OCI-LY3 (cell line): ENCODE data around the gene TP63.

Experiments
- H2AFZ ChIP-seq: fragments of 200-600, 300-600 bp; shearing (Covaris generic); 2 replicates; pipeline ENCODE4 v1.6.0; 2014; ENCODE audit warnings: antibody characterized with exemption, low read depth, low read length
- H3K27ac ChIP-seq: fragments of 200-600, 300-600 bp; sonication (generic); 2 replicates; pipeline ENCODE4 v1.5.1; 2014; ENCODE audit warnings: mild to moderate bottlenecking, low read length, moderate library complexity, mixed read lengths
- H3K27me3 ChIP-seq: fragments of 200-600, 300-600 bp; sonication (generic); 2 replicates; pipeline ENCODE4 v1.6.1; 2014; ENCODE audit warnings: low read depth, low read length, mixed read lengths
- H3K36me3 ChIP-seq: fragments of 200-600, 300-600 bp; sonication (generic); replicated peaks from 2 replicates; pipeline ENCODE3; 2014; ENCODE audit warnings: low read depth, low read length, mixed read lengths
- H3K4me1 ChIP-seq: fragments of 300-600, 200-600 bp; sonication (generic); 2 replicates; pipeline ENCODE4 v1.6.1; 2014; ENCODE audit warnings: low read length, mixed read lengths
- H3K4me2 ChIP-seq: fragments of 200-600, 300-600 bp; sonication (generic); 2 replicates; pipeline ENCODE4 v1.6.1; 2014; ENCODE audit warnings: low read length, mixed read lengths
- H3K4me3 ChIP-seq: fragments of 300-600, 200-600 bp; sonication (generic); 2 replicates; pipeline ENCODE4 v1.5.1; 2014; ENCODE audit warnings: antibody characterized with exemption, mild to moderate bottlenecking, low read length, moderate library complexity
- H3K79me2 ChIP-seq: fragments of 300-600, 200-600 bp; shearing (Covaris generic); 2 replicates; pipeline ENCODE4 v1.6.1; 2014; ENCODE audit warnings: mild to moderate bottlenecking, low read length, mixed read lengths
- H3K9ac ChIP-seq: fragments of 300-600, 200-600 bp; shearing (Covaris generic); 2 replicates; pipeline ENCODE4 v1.6.0; 2014; ENCODE audit warnings: mild to moderate bottlenecking, low read length, moderate library complexity
- H3K9me3 ChIP-seq: fragments of 200-600, 300-600 bp; shearing (Covaris generic); 2 replicates; pipeline ENCODE4 v1.6.1; 2014; ENCODE audit warnings: low read length, mixed read lengths; ENCODE audit not compliant: insufficient read depth
- H4K20me1 ChIP-seq: fragments of 200-600, 300-600 bp; sonication (generic); 2 replicates; pipeline ENCODE4 v1.6.1; 2016; ENCODE audit warnings: low read length, mixed read lengths; ENCODE audit not compliant: insufficient read depth
- EZH2phosphoT487 ChIP-seq: fragments of 200-600 bp; shearing (Covaris generic); IDR thresholded peaks from 2 replicates; pipeline ENCODE4 v1.6.1; 2018; ENCODE audit warnings: antibody characterized with exemption, mixed run types, low read depth
- TF ChIP-seq, protein P1 (sequence below): fragments of 200-600, 300-600 bp; sonication (generic); IDR thresholded peaks from 2 replicates; pipeline ENCODE4 v1.5.1; 2014; ENCODE audit warnings: antibody characterized with exemption, low read length, low read depth

The TP63 gene

GRCh38 chr3:189803254-189803653 is 172.1 kb downstream of the TP63 start:
- Histone ChIP-seq H3K36me3 (peaks cover 1% of the 10 kb centered on the region), H4K20me1 (no peaks in the 10 kb centered on the region), H3K4me1 (peaks cover 15% of the 10 kb centered on the region), H3K9ac (no peak overlapping the region), H3K27me3 (no peaks in the 10 kb centered on the region), H3K27ac (no peak overlapping the region), H3K9me3 (no peaks in the 10 kb centered on the region), H3K4me3 (no peak overlapping the region), H3K79me2 (no peaks in the 10 kb centered on the region), H3K4me2 (no peak overlapping the region), H2AFZ (no peak overlapping the region)
- TF ChIP-seq, protein P1, sequence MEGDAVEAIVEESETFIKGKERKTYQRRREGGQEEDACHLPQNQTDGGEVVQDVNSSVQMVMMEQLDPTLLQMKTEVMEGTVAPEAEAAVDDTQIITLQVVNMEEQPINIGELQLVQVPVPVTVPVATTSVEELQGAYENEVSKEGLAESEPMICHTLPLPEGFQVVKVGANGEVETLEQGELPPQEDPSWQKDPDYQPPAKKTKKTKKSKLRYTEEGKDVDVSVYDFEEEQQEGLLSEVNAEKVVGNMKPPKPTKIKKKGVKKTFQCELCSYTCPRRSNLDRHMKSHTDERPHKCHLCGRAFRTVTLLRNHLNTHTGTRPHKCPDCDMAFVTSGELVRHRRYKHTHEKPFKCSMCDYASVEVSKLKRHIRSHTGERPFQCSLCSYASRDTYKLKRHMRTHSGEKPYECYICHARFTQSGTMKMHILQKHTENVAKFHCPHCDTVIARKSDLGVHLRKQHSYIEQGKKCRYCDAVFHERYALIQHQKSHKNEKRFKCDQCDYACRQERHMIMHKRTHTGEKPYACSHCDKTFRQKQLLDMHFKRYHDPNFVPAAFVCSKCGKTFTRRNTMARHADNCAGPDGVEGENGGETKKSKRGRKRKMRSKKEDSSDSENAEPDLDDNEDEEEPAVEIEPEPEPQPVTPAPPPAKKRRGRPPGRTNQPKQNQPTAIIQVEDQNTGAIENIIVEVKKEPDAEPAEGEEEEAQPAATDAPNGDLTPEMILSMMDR: no peak
- TF ChIP-seq EZH2phosphoT487: no peak

GRCh38 chr3:189805375-189806067 is 174.3 kb downstream of the TP63 start:
- no peak for TF ChIP-seq EZH2phosphoT487
- TF ChIP-seq, protein P1: no peak
- Histone ChIP-seq H3K4me1 (no peaks in the 10 kb centered on the region), H3K27ac (no peak overlapping the region), H3K9me3 (no peaks in the 10 kb centered on the region), H3K4me3 (no peak overlapping the region), H3K9ac (no peak overlapping the region), H3K79me2 (no peaks in the 10 kb centered on the region), H2AFZ (no peak overlapping the region), H3K4me2 (no peak overlapping the region), H3K36me3 (peaks cover 9% of the 10 kb centered on the region), H4K20me1 (no peaks in the 10 kb centered on the region), H3K27me3 (no peaks in the 10 kb centered on the region)

DNA sequence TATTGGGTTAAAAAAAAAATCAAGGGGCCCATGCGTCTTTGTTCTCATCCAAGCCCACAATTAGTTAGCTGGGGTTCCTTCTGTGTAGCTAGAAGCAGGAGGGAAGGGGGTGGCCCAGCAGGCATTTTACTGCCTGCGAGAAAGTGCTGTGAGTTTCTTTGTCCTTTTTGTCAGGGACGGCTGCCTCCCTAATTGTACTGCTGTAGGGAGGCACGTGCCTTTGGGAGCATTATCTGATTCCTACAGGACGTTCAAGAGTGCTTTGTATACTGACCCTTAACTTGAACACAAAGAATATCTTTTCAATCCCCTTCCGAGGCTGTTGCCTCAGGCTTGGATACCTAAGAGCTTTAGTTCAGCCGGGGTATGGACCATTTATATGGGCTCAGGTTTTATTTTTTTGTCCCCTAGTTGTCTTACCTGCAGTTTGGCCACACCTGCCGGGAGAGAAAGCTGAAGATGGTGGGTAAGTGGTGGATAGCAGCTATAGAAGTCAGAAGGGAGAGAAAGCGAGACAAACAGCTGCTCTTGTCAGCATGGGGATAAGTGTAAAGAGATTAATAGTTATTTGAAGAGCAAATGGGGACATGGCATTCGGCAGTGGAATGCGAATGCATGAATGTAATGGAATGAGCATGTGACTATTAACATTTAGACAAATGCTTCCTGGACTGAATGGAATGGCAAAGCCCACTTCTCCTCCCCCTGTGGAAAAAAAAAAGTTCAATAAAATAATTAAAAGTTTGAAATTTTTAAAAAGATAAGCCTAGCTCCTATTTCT is 175.2 kb downstream of the TP63 start:
- Histone ChIP-seq H3K27ac (no peak overlapping the region), H4K20me1 (no peaks in the 10 kb centered on the region), H3K9me3 (no peaks in the 10 kb centered on the region), H3K36me3 (peaks cover 9% of the 10 kb centered on the region), H3K4me3 (no peak overlapping the region), H3K79me2 (no peaks in the 10 kb centered on the region), H3K4me1 (no peaks in the 10 kb centered on the region), H3K27me3 (no peaks in the 10 kb centered on the region), H3K4me2 (no peak overlapping the region), H2AFZ (no peak overlapping the region), H3K9ac (no peak overlapping the region)
- TF ChIP-seq, protein P1: no peak
- TF ChIP-seq EZH2phosphoT487: no peak

DNA sequence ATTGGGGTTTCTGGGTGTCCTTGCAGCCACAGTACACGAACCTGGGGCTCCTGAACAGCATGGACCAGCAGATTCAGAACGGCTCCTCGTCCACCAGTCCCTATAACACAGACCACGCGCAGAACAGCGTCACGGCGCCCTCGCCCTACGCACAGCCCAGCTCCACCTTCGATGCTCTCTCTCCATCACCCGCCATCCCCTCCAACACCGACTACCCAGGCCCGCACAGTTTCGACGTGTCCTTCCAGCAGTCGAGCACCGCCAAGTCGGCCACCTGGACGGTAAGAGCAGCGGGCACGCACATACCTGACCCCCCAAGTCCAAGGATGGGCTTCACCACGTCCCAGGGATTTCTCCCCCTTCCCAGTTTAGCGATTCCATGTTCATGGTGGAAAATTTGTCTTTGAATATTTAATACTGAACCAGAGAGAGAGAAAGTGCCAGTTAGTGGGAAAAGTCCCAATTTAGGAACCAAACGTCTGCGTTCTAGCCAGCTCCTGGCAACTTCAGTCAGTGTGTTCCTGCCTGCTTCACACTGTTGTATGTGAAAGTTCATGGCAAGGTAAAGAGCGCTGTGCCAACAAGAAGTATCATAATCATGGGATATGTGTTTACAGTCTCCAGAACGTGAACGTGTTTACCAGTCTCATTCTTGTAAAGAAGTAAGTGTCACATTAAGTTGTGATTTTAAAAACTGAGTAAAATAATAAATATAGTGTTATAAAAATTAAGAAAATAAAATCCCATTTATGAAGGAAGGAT is 177.2 kb downstream of the TP63 start:
- Histone ChIP-seq H3K9ac (no peak overlapping the region), H3K9me3 (no peaks in the 10 kb centered on the region), H3K4me3 (no peak overlapping the region), H3K27ac (no peak overlapping the region), H2AFZ (no peak overlapping the region), H3K27me3 (no peaks in the 10 kb centered on the region), H3K4me2 (no peak overlapping the region), H3K36me3 (peaks cover 16% of the 10 kb centered on the region), H3K4me1 (no peaks in the 10 kb centered on the region), H4K20me1 (no peaks in the 10 kb centered on the region), H3K79me2 (no peaks in the 10 kb centered on the region)
- TF ChIP-seq, protein P1: no peak
- no peak for TF ChIP-seq EZH2phosphoT487
